NCI-H526 treated with DMSO at 0.1 percent for 48 hours (cell line): ENCODE results near the gene RABL6.
A peak's percentile ranks its signal among the peaks of the same experiment; 100 is the strongest.
"Not testable (repeated sequence)": the region's sequence is repeated elsewhere in the genome, so short reads cannot be mapped to it uniquely, and the experiment has no call there.

Source experiments
- DNase-seq: peaks from one replicate; lab custom pipeline; 2025; lab: John Stamatoyannopoulos, UW

RABL6 gene

GRCh38 chr9:136882109-136882946 lies 74.6 kb downstream of the RABL6 start:
- DNase-seq: no peak

GRCh38 chr9:136882947-136883283 lies 75.2 kb downstream of the RABL6 start:
- DNase-seq: not testable (repeated sequence)

- DNase-seq: not testable (repeated sequence)
These were observed 75.9 kb downstream of the RABL6 start for GRCh38 chr9:136883670-136884069.

GRCh38 chr9:136885950-136886578 lies 78.3 kb downstream of the RABL6 start, which contains the start of gene TRAF2:
TSS of gene TRAF2 (plus strand) at chr9:136886516. CDS start at chr9:136898741, 12,225 bp downstream.
- DNase-seq: peak; percentile 82

- no peak for DNase-seq
These were observed 79.2 kb downstream of the RABL6 start for GRCh38 chr9:136886610-136887597.

- DNase-seq: no peak
These were observed 80.7 kb downstream of the RABL6 start for GRCh38 chr9:136888454-136888853.

- no peak for DNase-seq
These were observed 82.1 kb downstream of the RABL6 start for GRCh38 chr9:136889858-136890257.

GRCh38 chr9:136890661-136891060 lies 82.9 kb downstream of the RABL6 start:
- DNase-seq: no peak
